GM19023 (cell line): ENCODE data around the gene SKIC8.

ENCODE experiments used
- ATAC-seq: cut with Tn5 transposase; IDR thresholded peaks from one replicate; pipeline ENCODE4 v1.9.1; 2021; ENCODE audit warnings: mild to moderate bottlenecking, moderate library complexity; ENCODE audit not compliant: unreplicated experiment

SKIC8 gene

GRCh38 chr15:78292219-78292618, 7.2 kb downstream of the SKIC8 start:
- no peak for ATAC-seq

- ATAC-seq = no peak
Measured at GRCh38 chr15:78291698-78292097, 7.7 kb downstream of the SKIC8 start.

GRCh38 chr15:78291052-78291451, 8.4 kb downstream of the SKIC8 start:
- no peak for ATAC-seq

- ATAC-seq = no peak
Measured at GRCh38 chr15:78290222-78290621, 9.2 kb downstream of the SKIC8 start.

- no peak for ATAC-seq
Measured at GRCh38 chr15:78284758-78285157, 14.7 kb downstream of the SKIC8 start.

GRCh38 chr15:78282324-78282723, 17.1 kb downstream of the SKIC8 start:
- no peak for ATAC-seq

- no peak for ATAC-seq
Measured at GRCh38 chr15:78280319-78281072, 18.9 kb downstream of the SKIC8 start.

GRCh38 chr15:78276064-78276943, 23.1 kb downstream of the SKIC8 start:
- ATAC-seq = no peak

GRCh38 chr15:78274994-78275393, 24.4 kb downstream of the SKIC8 start:
- no peak for ATAC-seq

- no peak for ATAC-seq
Measured at GRCh38 chr15:78272776-78273175, 26.6 kb downstream of the SKIC8 start.

- no peak for ATAC-seq
Measured at GRCh38 chr15:78272316-78272715, 27.1 kb downstream of the SKIC8 start.

GRCh38 chr15:78266806-78267205, 32.6 kb downstream of the SKIC8 start:
- no peak for ATAC-seq

GRCh38 chr15:78266229-78266628, 33.2 kb downstream of the SKIC8 start:
- no peak for ATAC-seq

- no peak for ATAC-seq
Measured at GRCh38 chr15:78265752-78266224, 33.6 kb downstream of the SKIC8 start.

GRCh38 chr15:78265137-78265460, 34.3 kb downstream of the SKIC8 start:
- ATAC-seq = no peak

GRCh38 chr15:78264304-78265136, 34.9 kb downstream of the SKIC8 start, which contains the start of gene DNAJA4:
Gene DNAJA4 (plus strand): TSS chr15:78264562. CDS start chr15:78264764, 202 bp downstream.
- ATAC-seq = no peak

- ATAC-seq = no peak
Measured at GRCh38 chr15:78263907-78264303, 35.5 kb downstream of the SKIC8 start.

- no peak for ATAC-seq
Measured at GRCh38 chr15:78263351-78263781, 36.0 kb downstream of the SKIC8 start.

- no peak for ATAC-seq
Measured at GRCh38 chr15:78261062-78261461, 38.3 kb downstream of the SKIC8 start.

- ATAC-seq = no peak
Measured at GRCh38 chr15:78260489-78260888, 38.9 kb downstream of the SKIC8 start.

GRCh38 chr15:78259232-78259631, 40.2 kb downstream of the SKIC8 start:
- no peak for ATAC-seq
